GM18870 (cell line): ENCODE results near the gene F2RL2.
"Not testable (repeated sequence)": the region's sequence is repeated elsewhere in the genome, so short reads cannot be mapped to it uniquely, and the experiment has no call there.

ENCODE experiments used
- ATAC-seq: cut with Tn5 transposase; IDR thresholded peaks from one replicate; pipeline ENCODE4 v1.9.1; 2021; ENCODE audit warnings: moderate library complexity; ENCODE audit not compliant: unreplicated experiment

Gene F2RL2

DNA sequence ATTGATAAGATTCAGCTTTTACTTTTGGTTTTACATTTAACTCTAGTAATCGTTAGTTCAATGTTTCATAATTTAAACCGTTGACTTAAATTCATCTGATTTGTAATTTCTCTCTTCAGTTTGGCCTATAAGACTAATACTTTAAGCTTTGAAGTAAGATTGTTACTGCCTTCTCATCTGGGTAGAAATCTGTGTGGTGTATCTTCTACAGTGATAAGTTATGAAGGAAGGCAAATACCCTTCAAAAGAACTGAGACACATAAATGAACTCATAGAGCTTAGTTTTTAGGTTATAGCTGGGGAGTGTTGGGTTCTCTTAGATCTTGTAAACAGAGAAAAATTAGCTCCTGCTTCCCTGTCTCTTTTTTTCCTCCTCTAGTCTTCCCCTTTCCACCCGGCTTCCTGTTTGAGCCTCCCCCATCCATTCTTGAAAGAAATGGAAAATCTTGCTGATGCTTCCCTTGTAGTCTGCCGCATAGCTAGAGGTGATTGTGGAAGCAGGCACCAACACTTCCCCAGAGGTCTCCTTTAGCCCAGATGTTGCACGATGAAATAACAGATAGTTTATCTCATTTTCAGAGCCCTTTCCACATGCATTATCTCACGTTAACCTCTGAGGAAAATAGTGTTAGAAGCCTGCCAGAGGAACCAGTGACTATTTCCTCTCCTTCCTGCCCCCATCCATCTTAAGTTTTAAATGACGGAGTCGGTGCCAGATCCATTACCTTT is 2.0 kb upstream of the F2RL2 start:
- ATAC-seq: no peak

DNA sequence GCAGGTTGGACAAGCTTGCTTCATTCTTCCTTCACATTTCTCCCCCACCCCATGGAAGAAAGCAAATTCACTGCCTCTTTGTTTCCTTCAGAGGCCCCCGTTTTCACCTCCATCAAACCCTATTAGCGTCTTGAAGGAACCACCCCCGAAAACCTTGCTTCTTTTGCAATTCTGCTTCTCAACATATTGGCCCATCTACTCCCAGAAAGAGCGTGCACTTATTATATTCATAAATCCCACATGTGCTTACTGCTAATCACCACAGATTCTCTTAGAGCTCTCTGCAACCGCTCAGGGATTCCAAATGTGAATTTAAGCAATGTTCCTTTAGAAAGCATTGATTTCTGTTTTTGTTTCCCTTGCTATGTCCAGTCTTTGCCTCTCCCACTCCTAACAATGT is 1.1 kb downstream of the F2RL2 start:
- ATAC-seq: no peak

DNA sequence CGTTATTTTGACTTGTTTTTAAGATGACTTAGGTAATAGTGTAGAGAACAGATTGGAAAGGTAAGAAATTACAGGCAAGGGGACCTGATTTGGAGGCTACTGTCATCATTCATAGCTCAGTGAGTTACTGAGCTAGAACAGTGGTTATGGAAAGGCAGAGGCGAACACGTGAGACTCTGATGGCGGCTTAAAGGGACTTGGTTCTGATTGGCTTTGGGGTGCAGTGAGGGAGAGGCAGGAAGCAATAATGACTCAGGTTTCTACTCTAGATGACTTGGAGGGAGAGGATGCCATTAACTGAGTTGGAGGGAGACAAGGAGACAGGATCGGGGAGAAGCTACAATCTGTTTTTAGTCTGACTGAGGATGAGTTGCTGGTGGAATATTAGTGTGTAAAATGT is 3.0 kb downstream of the F2RL2 start:
- ATAC-seq: no peak

DNA sequence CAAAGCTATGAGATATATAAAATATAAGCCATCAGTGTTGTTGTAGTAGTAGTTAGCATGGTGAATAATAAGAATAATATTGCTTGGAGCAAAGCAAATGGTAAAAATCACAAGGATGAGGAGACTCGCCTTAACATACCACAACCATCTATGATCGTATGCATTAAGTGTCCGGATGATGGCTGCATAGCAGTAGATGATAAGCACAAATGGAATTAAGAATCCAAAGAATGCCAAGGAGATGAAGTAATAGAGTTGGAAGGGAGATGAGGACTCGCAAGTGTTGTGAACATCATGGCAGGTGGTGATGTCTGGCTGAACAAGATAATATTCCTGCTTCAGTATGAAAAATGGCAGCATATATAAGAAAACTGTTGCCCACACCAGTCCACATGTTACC is 5.5 kb downstream of the F2RL2 start:
- ATAC-seq: no peak

DNA sequence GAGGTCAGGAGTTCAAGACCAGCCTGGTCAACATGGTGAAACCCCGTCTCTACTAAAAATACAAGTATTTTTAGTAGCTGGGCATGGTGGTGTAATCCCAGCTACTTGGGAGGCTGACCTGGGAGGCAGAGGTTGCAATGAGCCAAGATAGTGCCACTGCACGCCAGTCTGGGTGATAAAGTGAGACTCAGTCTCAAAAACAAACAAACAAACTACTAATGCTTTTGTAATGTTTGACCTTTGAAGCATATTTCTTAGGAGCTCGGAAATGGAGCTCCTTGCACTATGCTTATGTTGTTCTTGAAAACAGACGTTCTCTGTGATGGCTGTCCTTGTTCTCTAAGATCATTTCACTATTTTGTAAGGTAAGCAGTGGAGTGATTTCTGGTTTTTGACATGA is 6.0 kb downstream of the F2RL2 start:
- ATAC-seq: no peak

DNA sequence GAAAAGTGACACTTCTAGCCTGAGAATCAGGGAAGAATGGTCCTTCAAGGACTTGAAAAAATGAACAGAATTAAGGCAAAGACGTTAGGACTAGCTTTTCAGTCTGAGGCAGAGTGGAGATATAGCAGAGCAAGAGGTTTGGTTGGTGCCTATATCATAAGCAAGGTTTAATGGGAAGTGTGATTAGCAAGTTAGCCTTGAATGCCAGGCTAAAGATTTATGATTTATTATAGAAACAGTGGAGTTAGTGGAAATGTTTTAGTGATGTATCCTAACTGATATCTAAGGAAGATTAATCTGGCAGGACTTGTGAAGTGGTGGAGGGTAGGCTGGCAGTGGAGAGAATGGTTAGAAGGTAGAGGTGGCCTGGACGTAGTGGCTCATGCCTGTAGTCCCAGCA is 7.0 kb downstream of the F2RL2 start:
- ATAC-seq: no peak

DNA sequence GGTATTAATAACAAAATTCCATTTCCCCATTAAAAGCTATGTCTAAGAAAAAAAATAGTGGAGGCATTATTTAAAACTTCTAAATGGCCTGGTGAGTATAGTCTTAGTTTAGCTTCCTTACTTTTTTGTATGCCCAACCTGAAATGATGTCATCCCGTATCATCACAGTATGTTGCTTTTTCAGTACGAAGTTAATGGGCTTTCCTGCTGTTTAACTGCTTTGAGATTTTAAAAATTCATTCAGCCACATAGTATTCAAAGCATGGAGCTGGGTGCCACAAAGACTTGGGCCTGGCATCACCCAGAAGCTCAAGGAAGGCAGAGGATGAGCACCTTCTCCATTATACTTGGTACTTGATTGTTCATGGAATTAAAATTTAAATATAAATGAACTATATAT is 7.4 kb downstream of the F2RL2 start:
- ATAC-seq: no peak

DNA sequence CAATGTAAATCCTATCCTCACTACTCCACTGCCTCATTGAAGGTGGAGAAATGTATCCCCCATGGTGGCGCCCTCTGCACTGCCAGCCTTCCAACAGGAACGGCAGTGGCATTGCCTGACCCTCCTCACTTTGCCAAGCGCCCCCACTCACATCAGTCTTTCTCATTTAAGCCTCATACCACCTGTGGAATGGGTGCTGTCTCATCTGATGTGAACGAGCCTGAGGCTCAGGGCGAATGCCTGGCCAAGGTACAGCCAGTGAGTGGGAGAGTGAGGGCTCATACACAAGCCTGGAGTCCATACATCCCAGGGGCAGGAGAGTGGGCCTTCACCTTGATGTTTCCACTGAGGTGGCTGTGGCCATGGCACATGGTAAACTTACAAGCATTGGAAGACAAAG is 10.3 kb downstream of the F2RL2 start:
- ATAC-seq: no peak

DNA sequence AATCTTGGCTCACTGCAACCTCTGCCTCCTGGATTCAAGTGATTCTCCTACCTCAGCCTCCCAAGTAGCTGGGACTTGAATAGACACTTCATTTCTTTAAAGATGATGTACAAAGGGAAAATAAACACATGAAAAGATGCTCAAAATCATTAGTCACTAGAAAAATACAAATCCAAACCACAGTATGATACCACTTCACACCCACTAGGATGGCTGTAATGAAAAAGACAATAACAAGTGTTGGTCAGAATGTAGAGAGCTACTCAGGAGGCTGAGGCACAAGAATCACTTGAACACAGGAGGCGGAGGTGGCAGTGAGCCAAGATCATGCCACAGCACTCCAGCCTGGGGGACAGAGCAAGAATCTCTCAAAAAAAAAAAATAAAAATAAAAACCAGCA is 13.0 kb downstream of the F2RL2 start:
- ATAC-seq: no peak

DNA sequence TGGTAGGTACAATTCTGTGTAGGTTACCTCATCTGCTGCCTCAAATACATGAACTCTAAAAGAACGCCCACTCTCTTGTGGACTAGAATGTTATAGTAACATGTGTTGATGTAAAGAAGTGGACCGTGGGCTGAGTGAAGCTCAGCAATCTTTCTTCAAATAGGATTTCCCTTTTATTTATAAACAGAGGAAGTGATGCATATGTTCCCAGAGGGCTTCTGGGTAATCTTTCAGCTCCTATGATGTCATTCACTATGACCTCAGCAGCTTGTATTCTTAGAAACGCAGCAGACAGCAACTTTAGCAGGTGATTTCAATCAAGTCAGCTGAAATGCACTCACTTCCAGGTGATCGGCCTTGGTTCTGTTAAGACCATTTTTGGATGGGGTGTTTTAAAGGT is 14.4 kb downstream of the F2RL2 start:
- ATAC-seq: no peak

DNA sequence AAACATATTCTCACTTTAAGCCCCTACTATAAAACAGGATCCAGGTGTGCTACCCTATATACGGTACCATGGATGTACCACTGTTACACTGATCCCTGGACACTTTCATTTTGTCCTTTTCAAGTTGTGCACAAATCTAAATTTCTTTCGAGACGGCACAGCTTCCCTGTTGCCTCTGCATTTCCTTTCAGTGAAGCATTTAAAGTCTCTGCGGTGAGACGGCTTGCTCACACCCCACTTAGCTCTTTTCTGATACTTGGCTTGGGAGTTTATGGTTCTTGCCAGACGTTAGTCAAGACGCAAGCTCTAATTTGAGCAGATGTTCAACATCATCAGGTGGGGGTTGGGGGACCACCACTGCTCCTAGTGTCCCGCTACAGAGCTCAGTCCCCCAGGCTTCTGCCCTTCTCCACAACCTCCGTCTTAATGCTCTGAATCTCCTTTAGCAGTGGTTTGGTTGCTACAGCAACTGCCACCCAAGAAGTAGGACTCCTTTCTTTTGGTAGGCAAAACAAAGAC is 15.8 kb downstream of the F2RL2 start:
- ATAC-seq: no peak

DNA sequence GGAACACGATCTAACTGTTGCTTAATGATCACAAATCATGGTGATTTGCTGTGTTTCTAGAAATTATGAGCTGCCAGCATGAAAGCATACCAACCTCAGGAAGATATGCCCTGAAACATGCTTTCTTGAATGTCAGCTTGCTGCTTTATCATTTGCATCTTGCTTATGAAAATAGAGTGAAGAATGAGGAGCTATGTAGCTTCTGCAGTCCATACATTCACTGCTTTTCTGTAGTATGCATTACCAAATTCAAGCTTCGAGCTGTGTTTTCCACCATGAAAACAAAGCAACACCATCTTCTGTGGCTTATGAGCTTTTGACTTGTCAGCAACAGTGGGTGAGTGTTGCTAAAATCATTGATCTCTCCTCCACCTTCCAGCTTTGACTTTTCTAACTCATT is 16.5 kb downstream of the F2RL2 start:
- no peak for ATAC-seq

DNA sequence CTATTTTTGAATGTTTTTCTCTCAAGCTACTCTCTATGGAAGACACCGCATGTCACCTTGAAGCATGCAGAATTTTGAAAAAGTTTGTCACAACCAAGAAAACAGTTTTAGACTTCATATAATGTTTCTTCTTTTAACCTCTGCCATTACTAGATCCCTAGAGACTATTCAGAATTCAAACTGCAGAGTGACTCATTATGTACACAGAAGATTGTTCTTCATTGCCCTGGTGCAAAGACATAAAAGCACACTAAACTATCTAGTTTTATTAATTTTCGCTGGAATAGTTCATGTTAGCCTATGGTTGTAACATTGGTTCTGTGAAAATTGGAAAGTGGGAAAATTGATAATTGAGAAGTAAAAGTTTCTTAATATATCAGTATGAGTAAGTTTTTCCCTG is 18.4 kb downstream of the F2RL2 start:
- ATAC-seq: no peak

DNA sequence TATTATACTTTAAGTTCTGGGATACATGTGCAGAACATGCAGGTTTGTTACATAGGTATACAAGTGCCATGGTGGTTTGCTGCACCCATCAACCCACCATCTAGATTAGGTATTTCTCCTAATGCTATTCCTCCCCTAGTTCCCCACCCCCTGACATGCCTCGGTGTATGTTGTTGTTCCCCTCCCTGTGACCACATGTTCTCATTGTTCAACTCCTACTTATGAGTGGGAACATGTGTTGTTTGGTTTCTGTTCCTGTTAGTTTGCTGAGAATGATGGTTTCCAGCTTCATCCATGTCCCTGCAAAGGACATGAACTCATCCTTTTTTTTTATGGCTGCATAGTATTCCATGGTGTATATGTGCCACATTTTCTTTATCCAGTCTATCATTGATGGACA is 19.2 kb downstream of the F2RL2 start:
- ATAC-seq: not testable (repeated sequence)

DNA sequence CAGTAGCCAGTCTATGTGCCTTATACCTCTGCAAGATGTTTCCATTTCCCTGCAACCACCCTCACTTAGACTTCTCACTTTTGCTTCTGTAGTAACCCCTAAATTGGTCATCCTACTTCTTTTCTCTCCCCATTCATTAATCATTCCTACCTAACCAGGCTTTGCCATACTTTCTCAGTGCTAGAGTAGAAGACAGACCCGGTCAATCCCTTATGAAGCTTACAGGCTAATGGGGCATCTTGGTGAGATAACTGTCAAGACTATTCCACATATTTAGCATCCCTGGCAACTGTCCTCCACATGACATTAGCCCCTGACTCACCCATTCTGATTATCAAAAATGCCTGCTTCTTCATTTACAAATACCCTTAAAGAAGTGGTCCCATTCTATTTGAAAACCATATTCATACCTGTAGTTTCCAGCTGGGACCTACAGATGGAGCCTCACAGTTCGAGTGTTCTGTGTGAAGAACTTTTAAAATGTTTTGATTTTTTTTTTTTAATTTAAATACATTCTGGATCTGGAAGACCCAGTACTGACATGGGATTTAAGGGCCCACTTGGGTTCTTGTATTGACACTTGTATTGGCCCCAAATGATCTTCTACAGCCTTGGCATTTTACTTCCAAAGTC is 21.0 kb downstream of the F2RL2 start:
- no peak for ATAC-seq

DNA sequence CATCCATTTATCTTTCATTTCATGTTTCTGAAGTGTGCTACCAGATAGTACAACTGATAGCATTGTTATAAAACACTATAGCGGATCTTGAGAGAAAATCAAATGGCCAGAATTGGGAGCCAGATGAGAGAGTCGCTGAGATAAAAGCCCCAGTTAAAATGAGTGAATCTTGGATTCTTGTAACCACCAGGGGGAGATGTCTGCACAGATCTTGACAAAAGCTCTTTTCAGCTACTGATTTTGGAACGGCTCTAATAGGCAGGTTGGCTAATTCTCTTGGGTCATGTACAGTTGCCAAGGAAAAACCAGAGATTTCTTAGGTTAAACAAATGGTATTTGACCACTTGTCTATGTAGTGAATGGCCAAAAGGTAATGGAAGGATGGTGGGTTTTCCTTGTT is 21.7 kb downstream of the F2RL2 start:
- ATAC-seq: no peak

DNA sequence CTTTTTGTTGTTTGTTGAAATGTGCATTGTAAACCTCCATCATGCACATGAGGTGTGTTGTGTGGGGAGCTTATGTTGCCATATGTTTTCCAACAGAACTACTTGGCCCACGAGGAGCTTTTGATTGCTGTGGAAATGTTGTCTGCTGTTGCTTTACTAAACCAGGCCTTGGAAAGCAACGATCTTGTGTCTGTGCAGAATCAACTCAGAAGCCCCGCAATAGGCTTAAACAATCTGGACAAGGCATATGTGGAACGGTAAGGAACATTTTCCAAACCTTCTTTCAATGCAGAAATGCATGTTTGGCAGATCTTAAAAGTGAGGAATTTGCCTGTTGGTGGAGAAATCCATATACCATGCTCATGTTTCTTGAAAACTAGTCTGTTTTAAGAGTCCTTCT is 22.5 kb downstream of the F2RL2 start:
- no peak for ATAC-seq

DNA sequence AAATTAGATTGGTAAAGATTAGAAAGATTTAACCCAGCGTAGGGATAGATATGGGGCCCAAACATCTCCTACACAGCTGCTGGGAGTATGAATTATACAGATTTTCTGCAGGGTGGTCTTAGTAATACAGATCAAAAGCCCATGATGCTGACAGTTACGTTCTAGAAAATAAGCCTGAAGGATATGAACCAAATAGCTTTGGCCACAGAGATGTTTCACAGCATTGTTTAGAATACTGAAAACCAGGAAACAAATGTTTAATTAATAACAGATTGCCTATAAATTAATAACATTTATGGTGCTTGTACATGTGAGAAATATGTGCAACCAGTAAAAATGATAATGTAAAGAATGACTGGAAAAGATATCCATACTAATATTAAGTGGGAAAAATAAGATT is 24.7 kb downstream of the F2RL2 start:
- no peak for ATAC-seq

DNA sequence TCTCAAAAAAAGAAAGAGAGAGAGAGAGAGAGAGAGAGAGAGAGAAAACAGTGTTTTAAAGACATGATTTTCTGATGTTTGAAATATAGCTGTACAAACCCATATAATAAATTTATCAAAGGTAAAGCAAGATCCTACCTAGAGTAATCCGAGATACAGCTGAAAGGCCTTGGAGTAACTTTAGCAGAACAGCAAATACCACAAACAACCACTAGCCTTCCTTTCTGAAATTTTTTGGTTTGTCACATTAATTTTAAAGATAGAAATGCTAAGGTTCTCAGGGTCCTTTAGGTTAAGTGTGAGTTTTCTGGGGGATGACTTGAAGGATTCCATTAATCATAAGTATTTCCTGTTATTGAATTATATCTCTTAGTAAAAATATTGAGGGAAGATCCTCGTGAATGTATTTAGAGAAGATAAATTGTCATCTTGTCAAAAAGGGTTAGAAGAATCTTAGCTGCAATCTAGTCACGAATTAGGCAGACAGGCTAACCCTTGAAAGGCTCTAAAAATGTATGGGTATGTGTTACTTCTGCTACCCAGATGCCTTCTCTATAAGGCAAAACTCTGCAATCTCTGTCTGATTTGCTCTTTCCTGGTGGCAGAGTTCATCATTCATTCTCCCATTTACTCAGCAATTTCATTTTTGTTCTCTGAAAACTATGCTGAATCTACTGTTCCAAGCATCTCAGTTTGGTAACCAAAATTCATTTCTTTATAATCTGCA is 27.3 kb downstream of the F2RL2 start:
- no peak for ATAC-seq

DNA sequence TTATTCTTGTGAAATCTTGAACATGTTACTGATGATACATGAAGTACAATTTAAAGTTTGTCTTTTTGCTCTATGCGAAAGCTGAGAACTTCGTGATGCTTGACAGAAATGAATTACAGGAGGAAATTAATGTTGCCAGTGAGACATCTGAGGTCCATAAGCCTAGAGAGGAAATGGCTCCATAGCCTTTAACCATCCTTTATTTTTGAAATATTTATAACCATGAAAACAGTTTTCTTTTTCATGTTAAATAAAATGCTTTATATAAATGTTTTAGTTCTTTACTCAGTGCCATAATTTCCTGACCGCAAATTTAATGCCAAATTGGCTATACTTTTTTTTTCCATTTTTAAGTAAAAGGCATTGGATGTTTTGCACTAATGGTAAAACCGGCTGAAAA is 29.1 kb downstream of the F2RL2 start:
- ATAC-seq: no peak

DNA sequence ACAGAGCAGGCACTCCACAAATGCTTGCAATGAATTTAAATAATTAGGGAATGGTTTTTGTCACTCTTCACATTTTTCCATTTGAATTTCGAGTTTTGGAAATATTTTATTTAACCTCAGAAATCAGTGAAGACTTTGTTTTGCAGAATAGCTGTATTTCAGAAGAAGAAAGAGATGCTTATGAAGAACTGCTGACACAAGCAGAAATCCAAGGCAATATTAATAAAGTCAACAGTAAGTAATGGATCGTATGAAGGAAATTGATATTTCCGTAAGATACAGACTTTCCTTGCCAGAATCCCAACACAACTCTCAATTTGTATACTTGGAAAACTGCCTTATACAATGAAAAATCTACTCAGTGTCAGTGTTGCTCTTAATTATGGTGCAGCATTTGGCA is 30.5 kb downstream of the F2RL2 start:
- no peak for ATAC-seq

DNA sequence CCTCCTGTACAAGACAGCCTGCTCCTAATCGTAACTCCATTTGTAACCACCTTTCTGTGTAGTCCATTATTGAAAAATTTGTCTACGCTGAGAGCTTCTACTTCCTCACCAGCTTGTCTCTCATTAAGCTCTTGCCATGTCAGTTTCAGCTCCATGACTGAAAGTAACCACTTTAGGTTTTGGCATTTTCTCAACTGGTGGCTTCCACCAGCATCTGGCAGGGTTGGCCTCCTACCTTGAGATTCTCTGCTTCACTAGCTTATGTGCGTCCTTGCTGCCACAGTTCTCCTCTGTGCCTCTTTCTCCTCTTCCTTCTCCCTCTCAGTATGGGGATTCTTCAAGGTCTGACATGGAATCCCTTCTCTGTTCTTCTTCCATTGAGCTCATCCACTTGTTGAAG is 31.8 kb downstream of the F2RL2 start:
- ATAC-seq: no peak
